Stimulated activated CD8-positive, alpha-beta memory T cell treated with anti-CD3 and anti-CD28 coated beads, Interleukin-12 subunit alpha, Interleukin-12 subunit beta, amount 100 ng/mL, for 24 hours (primary cell): ENCODE measurements around the gene NRG3.
"Not testable (repeated sequence)": the region's sequence is repeated elsewhere in the genome, so short reads cannot be mapped to it uniquely, and the experiment has no call there.

Source experiments
- DNase-seq: peaks from one replicate; pipeline ENCODE4 v3.0.0-alpha.2; 2020; ENCODE audit errors: extremely low read depth

NRG3 gene

DNA sequence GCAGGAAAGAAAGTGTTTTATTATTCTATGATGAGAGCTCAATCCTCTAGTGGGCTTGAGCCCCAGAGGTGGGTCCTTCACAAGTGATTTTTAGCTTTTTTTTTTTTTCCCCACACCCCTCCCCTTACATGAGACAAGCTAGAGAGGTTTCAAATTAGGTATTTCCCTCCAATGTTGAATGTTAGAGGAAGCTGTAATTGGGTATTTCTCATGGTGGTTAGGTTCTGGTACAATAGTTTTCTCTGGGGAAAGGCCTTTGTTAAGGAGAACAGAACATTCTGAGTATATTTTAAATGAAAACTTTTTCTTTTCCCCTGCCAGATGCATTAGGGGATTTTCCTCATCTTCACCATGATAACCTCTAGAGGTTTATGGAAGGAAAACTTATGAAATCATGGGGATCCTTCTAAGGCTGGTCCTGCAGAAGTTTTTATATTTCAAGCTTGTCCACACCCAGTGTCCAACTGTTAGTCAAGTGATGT lies 1039.7 kb downstream of the NRG3 start:
- no peak for DNase-seq

DNA sequence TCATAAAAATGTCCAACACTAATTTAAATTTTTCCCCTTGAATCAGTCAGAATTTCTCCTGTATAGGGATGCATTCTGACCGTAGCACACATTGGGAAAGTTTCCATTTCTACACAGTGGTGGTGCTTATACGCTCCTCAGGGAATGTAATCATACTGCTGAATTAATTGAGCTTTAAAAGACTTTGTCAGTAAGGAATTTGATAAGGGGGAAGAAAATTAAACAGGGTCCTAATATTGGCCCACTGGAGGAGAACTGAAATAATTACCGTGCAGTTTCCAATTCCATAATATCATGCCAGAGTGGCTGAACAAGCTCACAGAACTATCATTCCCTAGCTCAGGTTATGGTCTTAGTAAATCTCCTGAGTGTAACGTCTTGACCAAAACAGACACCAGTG lies 1041.9 kb downstream of the NRG3 start:
- no peak for DNase-seq

DNA sequence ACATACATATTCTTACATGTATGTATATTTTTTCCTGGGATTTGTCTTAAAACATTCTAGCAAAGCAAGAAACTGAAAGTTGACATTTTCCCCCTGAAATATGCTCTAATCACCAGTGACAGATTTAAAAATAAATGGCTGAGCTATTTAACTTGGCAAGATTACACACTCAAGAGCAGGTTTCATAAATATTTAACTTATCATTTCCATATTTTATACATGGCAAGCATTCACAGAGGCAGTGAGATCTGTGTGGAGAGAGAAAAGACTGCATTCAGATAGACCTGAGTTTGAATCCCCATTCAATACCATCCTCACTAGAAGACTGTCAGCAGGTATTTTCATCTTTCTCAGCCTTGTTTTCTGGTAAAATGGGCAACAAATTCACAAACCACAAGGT lies 1043.0 kb downstream of the NRG3 start:
- DNase-seq = no peak

GRCh38 chr10:82922046-82922445 lies 1047.1 kb downstream of the NRG3 start:
- no peak for DNase-seq

DNA sequence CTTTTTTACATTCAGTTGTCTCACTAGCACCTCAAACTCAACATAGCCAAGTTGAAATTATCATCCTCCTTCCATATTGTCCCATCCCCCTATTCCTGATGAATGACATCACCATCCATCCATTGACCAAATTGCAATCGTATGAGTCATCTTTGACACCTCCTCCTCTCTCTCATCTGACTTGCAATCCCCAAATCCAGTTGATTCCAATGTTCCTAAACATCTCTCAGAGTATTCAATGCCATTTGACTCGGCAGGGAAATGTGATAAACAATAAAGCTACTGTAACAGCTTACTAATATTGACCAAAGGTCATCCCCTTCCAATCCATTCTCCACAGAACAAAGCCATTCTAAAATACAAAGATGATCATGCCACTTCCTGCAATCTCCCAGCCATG lies 1047.8 kb downstream of the NRG3 start:
- DNase-seq = no peak

GRCh38 chr10:82924711-82925110 lies 1049.7 kb downstream of the NRG3 start:
- no peak for DNase-seq

DNA sequence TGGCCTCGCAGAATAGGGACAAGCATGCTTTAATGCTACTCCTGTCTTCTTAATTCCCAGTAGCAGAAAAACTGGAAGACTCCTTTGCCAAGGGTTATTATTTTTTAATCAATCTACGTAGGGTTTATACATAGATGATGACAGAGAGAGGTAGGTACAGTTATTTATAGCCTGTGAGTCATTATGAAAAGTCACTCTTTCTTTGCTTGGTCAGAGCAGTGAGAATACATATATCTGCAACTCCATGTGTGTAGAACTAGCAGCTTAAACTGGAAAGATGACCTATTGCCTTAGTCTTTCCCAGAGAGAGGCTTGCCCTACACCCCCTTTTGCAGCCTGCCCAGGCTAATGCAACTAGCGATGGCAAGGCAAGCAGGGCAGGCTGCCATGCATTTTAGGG lies 1050.6 kb downstream of the NRG3 start:
- DNase-seq = no peak

DNA sequence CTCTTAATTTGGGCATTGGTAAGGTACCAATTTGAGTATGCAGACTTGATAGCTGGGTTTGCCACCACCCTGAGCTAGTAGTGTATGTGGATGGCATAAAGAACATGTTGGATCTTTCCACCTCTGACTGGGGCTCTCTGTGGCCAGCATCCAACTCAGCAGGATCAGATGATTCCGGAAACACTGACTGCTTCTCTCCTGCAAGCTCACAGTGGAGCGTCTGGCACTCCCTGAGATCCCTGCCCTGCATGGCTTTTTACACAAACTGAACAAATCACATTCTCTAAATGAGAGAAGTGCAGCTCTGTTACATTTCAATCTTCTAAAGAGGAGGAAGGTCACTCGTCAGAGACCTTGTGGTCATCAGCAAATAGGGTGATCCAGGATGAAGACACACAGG lies 1057.5 kb downstream of the NRG3 start:
- no peak for DNase-seq

DNA sequence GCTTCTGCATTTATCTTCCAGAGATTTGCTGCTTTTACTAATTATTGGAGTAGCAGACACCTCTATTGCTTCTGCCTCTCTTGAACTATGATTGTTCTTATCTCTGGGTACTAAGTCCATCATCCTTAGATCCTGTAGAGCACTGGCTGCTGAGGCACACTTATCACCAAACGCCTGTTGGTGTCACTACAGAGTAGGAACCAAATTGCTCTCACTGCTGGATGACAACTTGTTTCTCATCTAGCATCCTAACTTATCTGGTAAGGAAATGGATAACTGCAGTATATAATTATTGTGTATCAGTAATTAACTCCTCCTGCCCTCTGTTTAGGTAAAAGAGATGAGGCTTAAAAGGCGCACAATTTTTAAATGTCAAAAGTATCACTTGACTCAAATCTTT lies 1059.4 kb downstream of the NRG3 start:
- DNase-seq = no peak

- DNase-seq = no peak
Measured at GRCh38 chr10:82934947-82935346, 1060.0 kb downstream of the NRG3 start.

GRCh38 chr10:82938331-82938730 lies 1063.3 kb downstream of the NRG3 start:
- DNase-seq = no peak

DNA sequence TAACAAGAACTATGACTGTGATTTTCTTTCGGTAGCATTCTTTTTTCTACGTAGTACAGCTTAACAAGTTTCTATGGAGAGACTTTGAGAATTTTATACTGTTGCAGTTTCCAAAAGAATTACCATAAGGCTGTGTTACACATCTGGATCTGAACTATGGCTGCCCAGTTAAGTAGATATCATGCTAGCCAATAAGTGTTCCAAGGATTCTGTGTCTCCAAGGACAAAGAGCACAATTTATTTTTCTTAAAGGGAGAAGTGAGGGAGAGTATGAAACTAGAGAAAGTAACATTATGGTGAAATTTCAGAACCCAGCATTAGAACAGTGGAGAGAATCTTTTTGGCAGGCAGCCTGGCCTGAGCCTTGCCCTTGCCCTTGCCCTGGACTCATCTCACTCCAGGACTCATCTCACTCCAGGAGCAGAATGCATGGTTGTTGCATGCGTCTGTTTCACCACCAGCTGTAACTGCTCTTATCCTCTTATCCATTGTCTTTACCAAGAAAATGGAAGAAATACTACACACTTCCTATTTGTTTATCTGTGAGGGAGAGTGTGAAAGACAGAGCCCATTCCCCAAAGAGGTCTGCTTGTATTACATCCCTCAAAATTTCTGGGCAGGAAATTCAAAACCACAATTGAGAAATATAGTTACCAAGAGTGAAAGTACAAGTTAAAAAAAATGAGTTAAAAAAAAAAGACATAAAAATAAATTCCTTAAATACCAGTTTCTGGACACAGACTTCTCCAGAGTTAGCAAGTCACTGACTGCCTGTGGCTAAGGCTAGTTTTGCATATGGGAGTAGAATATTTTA lies 1067.5 kb downstream of the NRG3 start:
- no peak for DNase-seq

GRCh38 chr10:82943142-82943541 lies 1068.1 kb downstream of the NRG3 start:
- DNase-seq = no peak

GRCh38 chr10:82949816-82950575 lies 1075.0 kb downstream of the NRG3 start:
- no peak for DNase-seq

GRCh38 chr10:82953331-82953730 lies 1078.3 kb downstream of the NRG3 start:
- DNase-seq = no peak

GRCh38 chr10:82953909-82954308 lies 1078.9 kb downstream of the NRG3 start:
- no peak for DNase-seq

GRCh38 chr10:82960421-82961060 lies 1085.5 kb downstream of the NRG3 start:
- not testable (repeated sequence) for DNase-seq

DNA sequence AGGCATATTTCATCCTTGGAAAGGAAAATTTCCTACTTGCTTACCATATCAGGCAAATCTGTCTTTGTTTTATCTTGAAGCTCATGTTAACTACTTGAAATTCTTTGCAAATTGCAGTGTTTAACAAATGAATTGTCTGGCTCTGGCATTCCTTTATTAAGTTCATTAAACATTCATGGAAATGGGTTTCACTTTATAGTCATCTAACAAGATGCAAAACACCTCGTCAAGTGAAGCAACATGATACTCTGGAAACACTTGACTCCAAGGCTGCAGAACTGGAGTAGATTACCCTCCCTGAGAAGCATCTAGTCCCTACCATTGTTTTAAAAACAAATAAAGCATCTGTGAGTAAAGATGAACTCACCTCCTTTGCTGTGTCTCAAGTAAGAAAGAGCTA lies 1086.9 kb downstream of the NRG3 start:
- no peak for DNase-seq

DNA sequence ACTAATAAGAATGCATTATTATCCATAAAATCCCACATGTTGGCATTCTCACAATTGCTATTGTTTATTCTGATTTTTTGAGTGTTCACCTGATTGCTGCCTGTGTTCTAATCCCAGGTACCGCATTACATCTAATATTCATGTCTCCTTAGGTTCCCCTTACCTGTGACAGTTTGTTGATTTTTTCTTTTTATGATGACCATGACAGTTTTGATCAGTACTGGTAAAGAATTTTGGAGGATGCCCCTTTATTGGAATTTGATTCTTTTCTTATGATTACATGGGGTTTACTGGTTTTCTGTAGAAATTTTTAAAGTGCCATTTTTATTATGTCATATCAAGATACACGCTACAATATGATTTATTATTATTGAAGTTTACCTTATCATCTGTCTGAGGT lies 1091.1 kb downstream of the NRG3 start:
- no peak for DNase-seq

- no peak for DNase-seq
Measured at GRCh38 chr10:82968533-82968932, 1093.5 kb downstream of the NRG3 start.

- no peak for DNase-seq
Measured at GRCh38 chr10:82969405-82969804, 1094.4 kb downstream of the NRG3 start.

- no peak for DNase-seq
Measured at GRCh38 chr10:82980321-82980720, 1105.3 kb downstream of the NRG3 start.
